ENCODE data around the gene CREM. TPM values are rescaled to one million over a fixed set of nuclear protein-coding genes. Genes with fewer than 3 reads are reported as not detected.

CREM gene
- total and polyA plus RNA-seq, 2 of the 8 experiments (the other 6 are each of a cell fraction or from before 2014, with no cell fraction given) = 18.7 to 21.9 TPM

- TF ChIP-seq ZNF274 (IDR thresholded peaks at IDR 0.05; ENCODE audit: borderline replicate concordance, extremely low read depth, low read length) = no peak
- TF ChIP-seq CHD1 (IDR thresholded peaks at IDR 0.05; ENCODE audit: low read depth, low read length) = no peak
- no peak for TF ChIP-seq MAFK (IDR thresholded peaks at IDR 0.05; ENCODE audit: low read depth, low read length)
- TF ChIP-seq SUZ12 (IDR thresholded peaks at IDR 0.05; ENCODE audit: low read length) = no peak
- TF ChIP-seq POLR2A (IDR thresholded peaks at IDR 0.05; ENCODE audit: control extremely low read depth in 1 of 2, low read depth in 2 of 2, low read length in 2 of 2) = no peak
Observed at GRCh38 chr10:35132727-35133126, 6.1 kb downstream of the CREM start (continued).
